SKM-1 treated with dmso at 0.1 percent for 144 hours (cell line): ENCODE results near the gene CISH.

ENCODE experiments used
- DNase-seq: peaks from one replicate; lab custom pipeline; 2025; ENCODE audit not compliant: unreplicated experiment; lab: John Stamatoyannopoulos, UW

The CISH gene

GRCh38 chr3:50615190-50615589 lies 3.6 kb upstream of the CISH start:
- no peak for DNase-seq

- no peak for DNase-seq
These were observed 1.6 kb upstream of the CISH start for GRCh38 chr3:50612970-50613846.

- no peak for DNase-seq
These were observed 784 bp upstream of the CISH start for GRCh38 chr3:50612234-50612882.

- no peak for DNase-seq
These were observed 546 bp downstream of the CISH start for GRCh38 chr3:50610992-50611463.

GRCh38 chr3:50610181-50610971 lies 1.2 kb downstream of the CISH start:
- no peak for DNase-seq

DNA sequence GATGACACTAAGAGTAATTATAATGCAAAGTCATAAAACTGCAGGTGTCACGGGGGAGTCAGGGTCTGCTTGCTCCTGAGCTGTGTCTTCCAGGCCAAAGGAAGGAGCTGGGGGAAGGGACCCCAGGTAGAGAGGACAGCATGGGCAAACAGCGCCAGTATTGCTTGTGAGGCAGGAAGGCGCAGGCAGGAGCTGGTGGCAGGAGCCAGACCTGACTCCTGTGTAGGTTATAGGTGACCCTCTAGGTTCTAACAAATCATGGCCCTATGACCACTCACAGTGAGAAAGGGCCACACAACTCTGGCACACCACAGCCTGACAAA lies 1.9 kb downstream of the CISH start:
- DNase-seq, result no peak

- DNase-seq, result no peak
These were observed 2.4 kb downstream of the CISH start for GRCh38 chr3:50609071-50609762.

DNA sequence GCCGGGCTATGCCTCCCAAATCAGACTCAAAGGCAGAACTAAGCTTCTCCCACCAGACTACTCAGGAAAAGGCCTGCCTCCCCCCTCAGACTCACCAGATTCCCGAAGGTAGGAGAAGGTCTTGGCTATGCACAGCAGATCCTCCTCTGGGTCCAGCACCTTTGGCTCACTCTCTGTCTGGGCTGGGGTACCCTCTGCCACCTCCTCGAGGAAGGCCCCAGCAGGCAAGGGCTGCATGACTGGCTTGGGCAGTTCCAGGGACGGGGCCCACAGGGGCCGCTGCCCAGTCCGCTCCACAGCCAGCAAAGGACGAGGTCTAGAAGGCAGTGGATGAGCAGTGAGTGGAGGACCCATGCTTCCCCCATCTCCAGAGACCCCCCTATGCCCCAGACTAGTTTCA lies 3.3 kb downstream of the CISH start:
- DNase-seq, result no peak

DNA sequence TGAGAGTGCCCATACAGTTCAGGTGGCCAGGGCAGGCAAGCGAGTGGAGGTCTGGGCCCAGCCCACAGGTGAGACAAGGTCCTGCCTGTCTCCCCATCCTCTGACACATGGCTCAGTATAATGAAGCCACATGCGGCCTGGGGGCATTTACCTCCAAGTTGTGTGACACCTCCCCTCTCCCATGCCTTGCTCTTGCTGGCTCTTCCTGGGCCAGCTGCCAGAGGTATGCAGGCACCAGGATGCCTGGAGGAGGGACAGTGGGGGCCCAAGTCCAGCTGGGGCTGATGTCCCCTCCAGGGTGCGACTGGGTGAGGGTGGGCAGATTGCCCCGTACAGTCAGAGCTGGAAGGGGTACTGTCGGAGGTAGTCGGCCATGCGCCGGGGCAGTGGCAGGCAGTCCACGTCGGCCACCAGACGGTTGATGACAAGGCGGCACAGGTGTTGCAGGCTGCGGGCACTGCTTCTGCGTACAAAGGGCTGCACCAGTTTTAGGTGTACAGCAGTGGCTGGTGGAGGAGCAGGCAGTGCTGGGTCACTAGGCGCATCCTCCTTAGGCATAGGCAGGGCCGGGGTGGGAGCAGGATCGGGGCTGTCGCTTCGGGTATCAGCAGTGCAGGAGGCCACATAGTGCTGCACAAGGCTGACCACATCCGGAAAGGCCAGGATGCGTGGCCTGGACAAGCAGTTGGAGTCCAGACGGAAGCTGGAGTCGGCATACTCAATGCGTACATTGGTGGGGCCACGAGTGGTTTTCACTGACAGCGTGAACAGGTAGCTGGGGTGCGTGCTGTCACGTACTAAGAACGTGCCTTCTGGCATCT lies 4.1 kb downstream of the CISH start:
- no peak for DNase-seq

DNA sequence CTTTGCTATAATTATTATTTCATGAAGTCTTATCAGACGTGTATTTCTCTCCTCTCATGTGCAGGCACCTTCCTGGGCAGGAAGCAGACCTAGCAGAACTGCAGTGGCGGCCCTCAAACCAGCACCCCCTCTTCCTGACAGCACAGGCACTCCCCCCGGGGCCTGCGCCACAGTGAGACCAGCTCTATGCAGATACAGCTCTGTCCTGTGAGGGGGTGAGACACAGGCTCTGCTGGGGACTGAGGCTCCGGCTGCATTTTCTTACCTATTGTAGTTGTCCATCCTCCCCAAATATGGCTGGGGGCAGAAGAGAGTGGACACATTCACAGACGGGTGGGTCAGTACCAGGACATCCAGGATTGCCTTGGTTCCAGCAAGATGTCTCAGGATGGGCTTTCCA lies 5.0 kb downstream of the CISH start:
- DNase-seq, result no peak

DNA sequence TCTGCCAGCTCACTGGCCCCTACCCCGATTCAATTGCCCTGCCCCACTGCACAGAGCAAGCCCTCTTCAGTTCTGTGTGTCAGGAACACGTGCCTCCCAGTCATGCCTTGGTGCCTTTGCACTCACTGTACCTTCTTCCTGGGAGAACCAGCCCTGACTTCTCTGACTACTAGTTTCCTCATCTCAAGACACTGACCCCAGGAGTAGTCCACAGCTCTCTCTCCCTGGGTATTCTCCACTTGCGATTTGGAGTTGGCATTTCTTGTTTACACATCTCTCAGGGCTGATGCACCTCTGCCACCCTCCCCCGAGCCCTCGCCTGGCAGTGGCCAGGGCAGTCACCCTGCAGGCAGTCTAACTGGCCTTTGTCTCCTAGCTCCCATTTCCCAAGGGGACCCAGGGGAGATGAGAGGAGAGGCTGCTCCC lies 5.7 kb downstream of the CISH start:
- DNase-seq, result no peak

DNA sequence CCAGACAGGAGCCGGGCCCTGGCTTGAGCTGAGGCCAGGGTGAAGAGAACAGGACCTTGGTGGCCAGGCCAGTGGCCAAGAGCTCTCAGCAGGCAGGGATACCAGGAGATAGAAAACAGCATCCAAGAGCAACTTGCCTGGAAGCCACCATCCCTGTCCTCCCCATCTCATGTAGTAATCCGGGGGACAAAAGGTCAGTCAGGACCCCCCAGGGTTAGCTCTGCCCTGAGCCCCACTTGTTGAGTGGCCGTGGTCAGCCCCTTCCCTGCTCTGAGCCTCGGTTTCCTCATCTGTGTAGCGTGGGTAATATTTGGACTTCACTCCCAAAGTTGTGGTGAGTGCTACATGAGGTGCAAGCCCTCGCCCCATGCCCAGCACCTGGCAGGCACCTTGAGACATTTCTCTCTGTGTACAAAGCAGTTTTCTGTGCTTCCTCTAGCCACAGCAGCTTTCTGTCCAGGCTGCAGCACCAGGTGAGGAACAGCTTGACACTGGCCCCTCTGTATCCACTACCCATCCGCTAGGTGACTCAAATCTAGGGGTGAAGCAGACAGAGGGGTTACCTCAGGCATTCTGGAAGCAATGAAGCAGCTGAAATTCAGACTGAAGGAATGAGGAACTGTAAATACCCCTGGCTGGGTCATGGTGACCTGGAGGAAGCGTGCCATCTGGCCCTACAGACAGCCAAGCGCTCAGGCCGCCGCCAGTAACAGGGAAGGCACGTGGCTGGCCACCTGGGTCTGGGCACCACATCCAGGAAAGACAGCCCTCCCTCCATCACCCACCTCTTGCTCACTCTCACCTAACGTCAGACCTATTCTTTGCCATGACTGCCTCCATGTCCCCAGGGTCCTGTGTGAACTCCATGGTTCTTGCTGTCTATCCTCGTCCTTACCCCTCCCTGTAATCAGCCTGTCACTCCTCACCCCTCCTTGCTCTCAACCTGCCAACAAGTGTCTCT lies 6.7 kb downstream of the CISH start:
- no peak for DNase-seq

DNA sequence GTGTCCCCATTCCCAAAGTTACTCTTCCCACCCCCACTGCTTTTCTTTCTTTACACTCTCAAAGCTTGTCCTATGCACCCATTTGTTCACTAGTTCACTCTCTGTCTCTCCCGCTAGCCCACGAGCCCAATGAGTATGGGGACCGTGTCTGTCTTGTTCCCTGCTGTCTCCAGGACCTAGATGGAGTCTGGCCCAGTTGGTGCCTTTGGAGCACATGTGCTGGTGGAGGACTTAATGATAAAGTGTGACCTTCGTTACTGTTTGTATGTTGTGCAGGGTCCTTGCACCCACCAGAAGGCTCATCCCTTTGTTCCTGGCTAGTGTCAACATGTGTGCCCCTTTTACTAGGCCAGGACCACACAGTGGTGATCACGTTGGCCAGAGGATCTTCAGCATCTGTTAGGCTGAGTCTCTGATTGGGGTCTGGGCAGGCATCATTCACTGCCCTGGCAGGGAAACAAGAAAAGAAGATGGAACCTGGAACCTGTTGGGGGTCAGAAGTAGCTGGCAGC lies 7.4 kb downstream of the CISH start:
- DNase-seq, result no peak

- no peak for DNase-seq
These were observed 8.1 kb downstream of the CISH start for GRCh38 chr3:50603261-50604109.

DNA sequence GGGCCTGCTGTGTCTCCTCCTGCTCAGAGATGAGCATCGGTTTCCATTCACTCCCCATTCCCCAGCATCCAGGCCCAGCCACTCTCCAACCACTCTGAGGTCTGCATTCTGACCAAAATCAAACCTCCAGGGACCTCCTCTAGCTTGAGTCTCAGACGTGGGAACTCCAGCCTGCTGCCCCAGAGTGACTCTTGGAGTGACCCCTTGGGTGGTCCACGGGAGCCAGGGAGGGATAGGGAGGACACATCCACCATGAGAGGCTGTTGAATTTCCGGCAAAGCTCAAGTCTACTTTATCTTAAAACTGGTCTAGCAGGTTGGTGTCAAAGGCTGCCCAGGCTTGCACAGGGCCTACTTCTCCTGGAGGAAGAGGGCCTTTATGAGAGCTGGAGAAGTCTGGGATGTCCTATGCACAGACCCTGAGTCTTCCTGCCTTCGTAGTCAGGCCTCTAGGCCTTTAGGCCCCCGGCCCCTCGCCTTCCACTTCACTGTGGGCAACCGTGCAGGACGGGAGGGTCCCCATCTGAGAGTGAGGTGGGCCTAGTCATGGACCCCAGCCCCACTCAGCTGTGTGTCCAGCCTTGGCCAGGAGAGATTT lies 8.9 kb downstream of the CISH start:
- DNase-seq, result no peak

GRCh38 chr3:50600841-50601591 lies 10.6 kb downstream of the CISH start:
- peak; percentile 95 for DNase-seq
